Testis (tissue), 5 donors: ENCODE data around the gene IL17RA. TPM values are rescaled to one million over a fixed set of nuclear protein-coding genes. Genes with fewer than 3 reads are reported as not detected.
"Not testable (repeated sequence)": the region's sequence is repeated elsewhere in the genome, so short reads cannot be mapped to it uniquely, and the experiment has no call there.

Experiments used
- DNase-seq: peaks from one replicate; pipeline ENCODE4 v3.0.0-alpha.2; 2019
- H3K27ac ChIP-seq, 2 donors: fragments of 200-600 bp; sonication (generic); one replicate each; pipeline ENCODE4 v1.5.1; 2019
- H3K27me3 ChIP-seq: fragments of 200-600 bp; sonication (generic); one replicate; pipeline ENCODE4 v1.5.1; 2019
- H3K36me3 ChIP-seq: fragments of 200-600 bp; sonication (generic); one replicate; pipeline ENCODE4 v1.5.1; 2017; ENCODE audit warnings: low read depth; ENCODE audit errors: missing control alignments
- H3K4me1 ChIP-seq: fragments of 200-600 bp; sonication (generic); one replicate; pipeline ENCODE4 v1.5.1; 2019
- H3K4me3 ChIP-seq, 2 donors: fragments of 200-600 bp; sonication (generic); one replicate each; pipeline ENCODE4 v1.5.1; 2017 to 2019
- H3K9me3 ChIP-seq: fragments of 200-600 bp; sonication (generic); one replicate; pipeline ENCODE4 v1.5.1; 2017
- CTCF ChIP-seq, 3 experiments: fragments of 450-650 bp in 2 of 3; fragments of 200-600 bp in 1 of 3; sonication (generic) in 1 of 3; IDR thresholded peaks; one replicate each; pipeline ENCODE4 v1.5.1; 2016 to 2019; ENCODE audit warnings: antibody characterized with exemption in 3 of 3, mild to moderate bottlenecking in 2 of 3, moderate library complexity in 1 of 3
- POLR2A ChIP-seq: fragments of 450-650 bp; IDR thresholded peaks from one replicate; pipeline ENCODE4 v1.6.1; 2017; ENCODE audit warnings: antibody characterized with exemption, mild to moderate bottlenecking, moderate library complexity
- WGBS, 2 donors: methylation state at CpG; one replicate each; pipeline ENCODE4 v1.1.5; 2018; 5-methylcytosine and 5-hydroxymethylcytosine counted together
- intact Hi-C: fragments of 100-400 bp; cut with DNase I; formaldehyde crosslinking; loops from one replicate; pipeline ENCODE4 v1.15.1; 2023; ENCODE audit warnings: low total_unique reads
- long read RNA-seq, 2 donors: transcript quantifications; one replicate each; lab custom pipeline, GENCODE V29; 2026
- polyA plus RNA-seq: library from polyadenylated mRNA; stranded (reverse); fragments of 350-450 nt; fragmentation: Illumina TruSeq; extraction: RNeasy Lipid Tissue Mini Kit (QIAGEN cat#74804); gene quantifications from one replicate; pipeline ENCODE4 v1.2.3, GENCODE V29; 2014; ENCODE audit warnings: low read depth, low replicate concordance; ENCODE audit not compliant: insufficient read depth
- total RNA-seq, 2 donors: library from RNA; depleted of rRNA; stranded (reverse); fragments of >200 nt; gene quantifications; one replicate each; pipeline ENCODE4 v1.2.3, GENCODE V29; 2016

Gene IL17RA
- total RNA-seq (10 to 100 TPM in 1 of 2 donors, 1 to 10 TPM in 1; 8.3 to 12.8 TPM), polyA plus RNA-seq (6.8 TPM)
- long read RNA-seq, donor 1 = 0 reads
- long read RNA-seq, donor 2 = 0 reads

- H3K36me3 ChIP-seq = no peaks in the 10 kb centered on the region
- intact Hi-C loops = loop anchor here (10.0 kb wide), 1 partner anchor 80 kb away; no protein-coding TSS in a partner anchor
- peak within 1 kb of the TSS; percentile 85 to 86 for H3K4me3 ChIP-seq
- DNase-seq = peak; percentile 87
- no peaks in the 10 kb centered on the region for H3K9me3 ChIP-seq
- peak within 1 kb of the TSS; percentile 74 to 88 for H3K27ac ChIP-seq
- H3K4me1 ChIP-seq = peaks cover 7% of the 10 kb centered on the region
- 0 to 1% methylated on average over 15 to 68 of the region's 68 CpGs for WGBS, 2 donors
- no peaks in the 10 kb centered on the region for H3K27me3 ChIP-seq
- TF ChIP-seq POLR2A = peak; percentile 17
- no peak for TF ChIP-seq CTCF (IDR thresholded peaks at IDR 0.05)
Observed at GRCh38 chr22:17084554-17085276, at the start of gene IL17RA. Gene IL17RA, plus strand, starts transcription at chr22:17085000. Its CDS starts 92 bp downstream, at chr22:17085092.

GRCh38 chr22:17035246-17035645, 49.6 kb upstream of the IL17RA start:
- Histone ChIP-seq H3K4me1 (no peaks in the 10 kb centered on the region), H3K9me3 (no peaks in the 10 kb centered on the region), H3K27ac (no peak overlapping the region), H3K4me3 (no peak overlapping the region), H3K36me3 (no peaks in the 10 kb centered on the region), H3K27me3 (no peaks in the 10 kb centered on the region)
- no peak for TF ChIP-seq CTCF (IDR thresholded peaks at IDR 0.05)
- intact Hi-C loops = no loop called here
- DNase-seq = no peak
- WGBS, 2 donors = 69 to 81% methylated on average over 4 of the region's 4 CpGs

- H3K36me3 ChIP-seq, H3K27me3 ChIP-seq, DNase-seq, H3K4me1 ChIP-seq, H3K9me3 ChIP-seq, intact Hi-C loops: not testable (repeated sequence)
- 10 to 13% methylated on average over 35 to 47 of the region's 56 CpGs for WGBS, 2 donors
- peak overlapping the region; percentile 35 to 55 for H3K27ac ChIP-seq
- H3K4me3 ChIP-seq = peak overlapping the region; percentile 47 to 63
Observed at GRCh38 chr22:17035976-17036841, 48.6 kb upstream of the IL17RA start.

- H3K27ac ChIP-seq = peak overlapping the region; percentile 70 to 75
- intact Hi-C loops, H3K27me3 ChIP-seq, H3K36me3 ChIP-seq, H3K9me3 ChIP-seq, H3K4me1 ChIP-seq: not testable (repeated sequence)
- DNase-seq = peak; percentile 37
- H3K4me3 ChIP-seq = peak overlapping the region; percentile 47 to 63
- 26 to 32% methylated on average over 10 to 18 of the region's 56 CpGs for WGBS, 2 donors
Observed at GRCh38 chr22:17036842-17037711, 47.7 kb upstream of the IL17RA start.

- DNase-seq = no peak
- Histone ChIP-seq H3K9me3 (no peaks in the 10 kb centered on the region), H3K27me3 (no peaks in the 10 kb centered on the region), H3K4me1 (no peaks in the 10 kb centered on the region), H3K27ac (no peak overlapping the region), H3K4me3 (no peak overlapping the region), H3K36me3 (no peaks in the 10 kb centered on the region)
- intact Hi-C loops = no loop called here
- TF ChIP-seq POLR2A = no peak
- TF ChIP-seq CTCF (IDR thresholded peaks at IDR 0.05) = no peak
Observed at GRCh38 chr22:17043521-17043920, 41.3 kb upstream of the IL17RA start.
